Activated CD8-positive, alpha-beta memory T cell treated with anti-CD3 and anti-CD28 coated beads, Interleukin-2, amount 10 ng/mL, durations not matched to agents 7 days and 5 days (primary cell): Measurements from ENCODE around the gene ASAP2. TPM values are rescaled to one million over a fixed set of nuclear protein-coding genes. Genes with fewer than 3 reads are reported as not detected.

ENCODE experiments used
- ATAC-seq: fragments of 150-1000 bp; cut with Tn5 transposase; one replicate; pipeline ENCODE4 v1.10.0; 2021; ENCODE audit warnings: moderate library complexity
- CTCF ChIA-PET: fragments of 350-600 bp; sonication (Branson Sonifier 250); formaldehyde crosslinking; loops from one replicate; lab custom pipeline; 2021; ENCODE audit warnings: antibody characterized with exemption; lab: Charles Lee
- DNase-seq: peaks from one replicate; pipeline ENCODE4 v3.0.0-alpha.2; 2020
- H3K27ac Mint-ChIP-seq: one replicate; pipeline ENCODE4 v1.8.0; 2021; ENCODE audit warnings: mild to moderate bottlenecking, mixed read lengths
- H3K27me3 Mint-ChIP-seq: one replicate; pipeline ENCODE4 v1.8.0; 2021; ENCODE audit warnings: mixed read lengths
- H3K36me3 Mint-ChIP-seq: one replicate; pipeline ENCODE4 v1.8.0; 2021; ENCODE audit warnings: mild to moderate bottlenecking, mixed read lengths
- H3K4me1 Mint-ChIP-seq: one replicate; pipeline ENCODE4 v1.8.0; 2021; ENCODE audit warnings: mixed read lengths
- H3K4me3 Mint-ChIP-seq: one replicate; pipeline ENCODE4 v1.8.0; 2021; ENCODE audit warnings: mild to moderate bottlenecking, moderate library complexity, mixed read lengths
- H3K9me3 Mint-ChIP-seq: one replicate; pipeline ENCODE4 v1.8.0; 2022; ENCODE audit warnings: low read depth, mixed read lengths
- total RNA-seq, 2 experiments: library from RNA; stranded (reverse); gene quantifications; one replicate each; pipeline ENCODE4 v1.2.3, GENCODE V29; 2021

ASAP2 gene
- total RNA-seq, 2 experiments from 2014 or later = 0.33 to 0.44 TPM

- Mint-ChIP-seq H3K36me3 (no peaks in the 10 kb centered on the region), H3K27ac (no peak overlapping the region), H3K27me3 (peaks cover 24% of the 10 kb centered on the region), H3K9me3 (no peaks in the 10 kb centered on the region), H3K4me3 (no peak overlapping the region), H3K4me1 (no peaks in the 10 kb centered on the region)
- no peak for ATAC-seq
- no peak for DNase-seq
- CTCF ChIA-PET = no interaction called here
These were observed 12.3 kb upstream of the ASAP2 start for GRCh38 chr2:9194352-9194751.

- ATAC-seq (no peak), DNase-seq (no peak)
- Mint-ChIP-seq H3K27ac (no peak overlapping the region), H3K27me3 (peaks cover 33% of the 10 kb centered on the region), H3K4me3 (no peak overlapping the region), H3K36me3 (no peaks in the 10 kb centered on the region), H3K4me1 (no peaks in the 10 kb centered on the region), H3K9me3 (no peaks in the 10 kb centered on the region)
- CTCF ChIA-PET = no interaction called here
These were observed 10.0 kb upstream of the ASAP2 start for GRCh38 chr2:9196637-9197036.

- CTCF ChIA-PET = no interaction called here
- Mint-ChIP-seq H3K27ac (no peak overlapping the region), H3K4me3 (no peak overlapping the region), H3K36me3 (no peaks in the 10 kb centered on the region), H3K4me1 (no peaks in the 10 kb centered on the region), H3K9me3 (no peaks in the 10 kb centered on the region), H3K27me3 (peaks cover 37% of the 10 kb centered on the region)
- ATAC-seq = no peak
- no peak for DNase-seq
These were observed 8.7 kb upstream of the ASAP2 start for GRCh38 chr2:9197916-9198315.

GRCh38 chr2:9199716-9200632 lies 6.6 kb upstream of the ASAP2 start:
- Mint-ChIP-seq H3K9me3 (no peaks in the 10 kb centered on the region), H3K36me3 (no peaks in the 10 kb centered on the region), H3K27me3 (peaks cover 52% of the 10 kb centered on the region), H3K4me1 (no peaks in the 10 kb centered on the region), H3K27ac (no peak overlapping the region), H3K4me3 (no peak overlapping the region)
- DNase-seq = no peak
- ATAC-seq = no peak
- CTCF ChIA-PET = interaction anchor here (1.4 kb wide), 1 partner anchor 70 kb away, joined by 3 read pairs; no protein-coding TSS in a partner anchor

- Mint-ChIP-seq H3K4me3 (no peak overlapping the region), H3K4me1 (no peaks in the 10 kb centered on the region)
- DNase-seq = no peak
These were observed 6.0 kb upstream of the ASAP2 start for GRCh38 chr2:9200633-9201015.

GRCh38 chr2:9201185-9201891 lies 5.3 kb upstream of the ASAP2 start:
- CTCF ChIA-PET = no interaction called here
- ATAC-seq = no peak

More at GRCh38 chr2:9200633-9201015, 6.0 kb upstream of the ASAP2 start:
- ATAC-seq = no peak
- no peaks in the 10 kb centered on the region for H3K36me3 Mint-ChIP-seq
- CTCF ChIA-PET = interaction anchor here (1.4 kb wide), 1 partner anchor 71 kb away, joined by 3 read pairs; no protein-coding TSS in a partner anchor
- no peaks in the 10 kb centered on the region for H3K9me3 Mint-ChIP-seq
- H3K27me3 Mint-ChIP-seq = peaks cover 58% of the 10 kb centered on the region
- H3K27ac Mint-ChIP-seq = no peak overlapping the region

GRCh38 chr2:9203006-9203405 lies 3.6 kb upstream of the ASAP2 start:
- H3K4me3 Mint-ChIP-seq = no peak overlapping the region
- H3K9me3 Mint-ChIP-seq = no peaks in the 10 kb centered on the region
- CTCF ChIA-PET = interaction anchor here (0.7 kb wide), 1 partner anchor 130 kb away, joined by 3 read pairs; no protein-coding TSS in a partner anchor
- H3K27me3 Mint-ChIP-seq = peaks cover 58% of the 10 kb centered on the region
- ATAC-seq = no peak
- no peaks in the 10 kb centered on the region for H3K36me3 Mint-ChIP-seq
- H3K4me1 Mint-ChIP-seq = peaks cover 5% of the 10 kb centered on the region
- no peak for DNase-seq
- no peak overlapping the region for H3K27ac Mint-ChIP-seq

More at GRCh38 chr2:9201185-9201891, 5.3 kb upstream of the ASAP2 start:
- H3K4me3 Mint-ChIP-seq = no peak overlapping the region
- no peaks in the 10 kb centered on the region for H3K36me3 Mint-ChIP-seq
- peaks cover 63% of the 10 kb centered on the region for H3K27me3 Mint-ChIP-seq
- no peak overlapping the region for H3K27ac Mint-ChIP-seq
- no peak for DNase-seq
- H3K9me3 Mint-ChIP-seq = no peaks in the 10 kb centered on the region
- H3K4me1 Mint-ChIP-seq = peaks cover 2% of the 10 kb centered on the region

GRCh38 chr2:9203876-9204275 lies 2.7 kb upstream of the ASAP2 start:
- no peak for DNase-seq

GRCh38 chr2:9204939-9205338 lies 1.7 kb upstream of the ASAP2 start:
- H3K4me3 Mint-ChIP-seq = no peak overlapping the region
- H3K9me3 Mint-ChIP-seq = no peaks in the 10 kb centered on the region
- H3K36me3 Mint-ChIP-seq = no peaks in the 10 kb centered on the region
- DNase-seq (no peak), ATAC-seq (no peak)
- CTCF ChIA-PET = interaction anchor here (1.0 to 2.2 kb wide), 6 partner anchors 28 to 167 kb away, joined by 3 to 6 read pairs (median 4); no protein-coding TSS in a partner anchor
- H3K27ac Mint-ChIP-seq = no peak overlapping the region
- H3K27me3 Mint-ChIP-seq = peaks cover 66% of the 10 kb centered on the region
- H3K4me1 Mint-ChIP-seq = peaks cover 5% of the 10 kb centered on the region

More at GRCh38 chr2:9203876-9204275, 2.7 kb upstream of the ASAP2 start:
- peaks cover 63% of the 10 kb centered on the region for H3K27me3 Mint-ChIP-seq
- no peaks in the 10 kb centered on the region for H3K9me3 Mint-ChIP-seq
- H3K4me3 Mint-ChIP-seq = no peak overlapping the region
- no peaks in the 10 kb centered on the region for H3K36me3 Mint-ChIP-seq
- H3K27ac Mint-ChIP-seq = no peak overlapping the region
- ATAC-seq = no peak
- H3K4me1 Mint-ChIP-seq = peaks cover 5% of the 10 kb centered on the region
- CTCF ChIA-PET = interaction anchor here (1.0 kb wide), 1 partner anchor 168 kb away, joined by 3 read pairs; no protein-coding TSS in a partner anchor

- H3K4me1 Mint-ChIP-seq = peaks cover 5% of the 10 kb centered on the region
- no peaks in the 10 kb centered on the region for H3K9me3 Mint-ChIP-seq
- no peaks in the 10 kb centered on the region for H3K36me3 Mint-ChIP-seq
- DNase-seq (no peak), ATAC-seq (no peak)
- H3K4me3 Mint-ChIP-seq = peak overlapping the region; percentile 56
- no peak overlapping the region for H3K27ac Mint-ChIP-seq
- CTCF ChIA-PET = interaction anchor here (1.0 to 2.2 kb wide), 8 partner anchors 10 to 163 kb away, joined by 3 to 6 read pairs (median 4); no protein-coding TSS in a partner anchor
- peaks cover 67% of the 10 kb centered on the region for H3K27me3 Mint-ChIP-seq
These were observed 1.1 kb upstream of the ASAP2 start for GRCh38 chr2:9205486-9205885.

- H3K4me3 Mint-ChIP-seq = peak overlapping the region; percentile 20
- no peak overlapping the region for H3K27ac Mint-ChIP-seq
- H3K9me3 Mint-ChIP-seq = no peaks in the 10 kb centered on the region
- DNase-seq = no peak
- peak; percentile 16 for ATAC-seq
- no peaks in the 10 kb centered on the region for H3K36me3 Mint-ChIP-seq
- H3K27me3 Mint-ChIP-seq = peaks cover 67% of the 10 kb centered on the region
- H3K4me1 Mint-ChIP-seq = peaks cover 5% of the 10 kb centered on the region
- CTCF ChIA-PET = no interaction called here
These were observed 504 bp downstream of the ASAP2 start for GRCh38 chr2:9206991-9207640.

- no peak for ATAC-seq
- peaks cover 5% of the 10 kb centered on the region for H3K4me1 Mint-ChIP-seq
- H3K4me3 Mint-ChIP-seq = peak overlapping the region; percentile 18
- CTCF ChIA-PET = no interaction called here
- no peaks in the 10 kb centered on the region for H3K9me3 Mint-ChIP-seq
- peaks cover 65% of the 10 kb centered on the region for H3K27me3 Mint-ChIP-seq
- H3K36me3 Mint-ChIP-seq = no peaks in the 10 kb centered on the region
- DNase-seq = no peak
- H3K27ac Mint-ChIP-seq = no peak overlapping the region
These were observed 1.2 kb downstream of the ASAP2 start for GRCh38 chr2:9207641-9208311.
